Stomach (tissue), 4 donors: ENCODE data around the gene ATG10.
A peak's percentile ranks its signal among the peaks of the same experiment; 100 is the strongest.

Source experiments
- POLR2A ChIP-seq, 4 donors: fragments of 450-650 bp; IDR thresholded peaks; one replicate each; pipeline ENCODE4 v1.6.1; 2016; ENCODE audit warnings: antibody characterized with exemption in 4 of 4, control low read depth in 2 of 4, mild to moderate bottlenecking in 1 of 4, moderate library complexity in 1 of 4
- TF ChIP-seq, protein P1 (sequence below), 7 experiments: fragments of 450-650 bp in 4 of 7; fragments of 200-600 bp in 3 of 7; sonication (generic) in 3 of 7; IDR thresholded peaks; one replicate each; pipeline ENCODE4 v1.5.1; 2016 to 2019; ENCODE audit warnings: antibody characterized with exemption in 7 of 7, control low read depth in 2 of 7, mild to moderate bottlenecking in 1 of 7

DNA sequence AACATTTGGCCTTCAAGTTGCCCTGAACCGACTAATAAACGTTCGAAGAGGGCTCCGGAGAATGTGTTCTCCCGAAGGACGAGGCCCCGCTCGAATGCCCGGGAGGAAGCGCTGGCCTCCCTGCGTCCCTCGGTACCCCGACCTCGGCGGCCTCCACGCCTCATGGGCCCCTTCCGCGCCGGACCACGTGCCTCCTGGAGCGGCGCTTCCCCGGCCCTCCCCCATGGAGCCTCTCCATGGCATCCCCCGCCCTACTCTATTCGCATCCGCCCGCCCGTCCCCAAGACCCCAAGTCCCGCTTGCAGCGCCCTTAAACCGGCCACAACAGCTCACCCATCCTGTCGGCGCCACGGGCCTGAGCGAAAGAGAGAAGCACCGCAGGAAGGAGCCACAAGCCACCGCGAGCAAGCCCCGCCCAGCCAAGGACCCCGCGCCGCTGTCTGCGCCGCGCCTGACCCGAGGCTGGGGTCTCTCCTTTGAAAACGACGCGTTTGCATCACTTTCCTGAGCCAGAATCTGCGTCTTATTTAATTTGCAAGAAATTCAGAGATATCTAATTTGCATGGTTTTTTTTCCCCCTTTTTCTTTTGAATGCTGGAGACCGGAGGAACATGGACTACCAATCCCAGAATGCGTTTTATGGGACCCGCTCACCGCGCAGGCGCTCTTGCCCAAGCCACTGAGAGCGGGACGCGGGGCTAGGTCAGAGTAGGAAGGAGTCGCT is 306.3 kb downstream of the ATG10 start, which contains the start of gene RPS23:
- peak in 1 of 4 donors; percentile 48 for TF ChIP-seq POLR2A (IDR thresholded peaks at IDR 0.05)
- TF ChIP-seq, protein P1, sequence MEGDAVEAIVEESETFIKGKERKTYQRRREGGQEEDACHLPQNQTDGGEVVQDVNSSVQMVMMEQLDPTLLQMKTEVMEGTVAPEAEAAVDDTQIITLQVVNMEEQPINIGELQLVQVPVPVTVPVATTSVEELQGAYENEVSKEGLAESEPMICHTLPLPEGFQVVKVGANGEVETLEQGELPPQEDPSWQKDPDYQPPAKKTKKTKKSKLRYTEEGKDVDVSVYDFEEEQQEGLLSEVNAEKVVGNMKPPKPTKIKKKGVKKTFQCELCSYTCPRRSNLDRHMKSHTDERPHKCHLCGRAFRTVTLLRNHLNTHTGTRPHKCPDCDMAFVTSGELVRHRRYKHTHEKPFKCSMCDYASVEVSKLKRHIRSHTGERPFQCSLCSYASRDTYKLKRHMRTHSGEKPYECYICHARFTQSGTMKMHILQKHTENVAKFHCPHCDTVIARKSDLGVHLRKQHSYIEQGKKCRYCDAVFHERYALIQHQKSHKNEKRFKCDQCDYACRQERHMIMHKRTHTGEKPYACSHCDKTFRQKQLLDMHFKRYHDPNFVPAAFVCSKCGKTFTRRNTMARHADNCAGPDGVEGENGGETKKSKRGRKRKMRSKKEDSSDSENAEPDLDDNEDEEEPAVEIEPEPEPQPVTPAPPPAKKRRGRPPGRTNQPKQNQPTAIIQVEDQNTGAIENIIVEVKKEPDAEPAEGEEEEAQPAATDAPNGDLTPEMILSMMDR (IDR thresholded peaks at IDR 0.05) = peak in 1 of 7 experiments; percentile 8
